HEK293 (cell line): ENCODE data around the gene BFSP2.

Experiments
- CTCF ChIA-PET: fragments of 350-600 bp; formaldehyde crosslinking; extraction: SDS; loops from one replicate; lab custom pipeline; 2021; ENCODE audit warnings: antibody characterized with exemption; lab: Yijun Ruan, JAX
- POLR2A ChIA-PET: fragments of 300-600 bp; formaldehyde crosslinking; extraction: SDS; loops from one replicate; lab custom pipeline; 2020; ENCODE audit warnings: antibody characterized with exemption, inconsistent platforms; lab: Yijun Ruan, JAX
- H3K27ac ChIP-seq: fragments of 200-500 bp; sonication (Bioruptor generic); 2 replicates; pipeline ENCODE4 v1.5.1; 2014; ENCODE audit warnings: low read depth, low read length, control low read depth, inconsistent platforms; ENCODE audit errors: extremely low read depth
- H3K36me3 ChIP-seq, 2 experiments: fragments of 200-500 bp in 1 of 2; sonication (Bioruptor generic) in 1 of 2; 1 replicate in 1 of 2; 2 replicates in 1 of 2; pipeline ENCODE4 v1.5.1; 2014 to 2017; ENCODE audit warnings: inconsistent platforms in 2 of 2, low read length in 2 of 2; ENCODE audit not compliant: control insufficient read depth in 2 of 2, insufficient read depth in 1 of 2
- H3K4me1 ChIP-seq: fragments of 200-500 bp; sonication (Bioruptor generic); 2 replicates; pipeline ENCODE4 v1.5.1; 2014; ENCODE audit warnings: mild to moderate bottlenecking, low read length, inconsistent platforms; ENCODE audit not compliant: control insufficient read depth, insufficient read depth
- H3K4me3 ChIP-seq: 2 replicates; pipeline ENCODE4 v1.5.1; 2011; ENCODE audit warnings: low read depth, mild to moderate bottlenecking, control low read depth, low read length, moderate library complexity
- H3K9me3 ChIP-seq: fragments of 200-500 bp; sonication (Bioruptor generic); 2 replicates; pipeline ENCODE4 v1.5.1; 2014; ENCODE audit warnings: low read depth, low read length, inconsistent platforms; ENCODE audit not compliant: control insufficient read depth, insufficient read depth
- AEBP2 ChIP-seq: fragments of 450-650 bp; formaldehyde crosslinking; IDR thresholded peaks from 2 replicates; pipeline ENCODE4 v1.5.1; 2016; ENCODE audit warnings: missing biosample characterization, missing genetic modification characterization, borderline replicate concordance
- BCL6B ChIP-seq: fragments of 450-650 bp; formaldehyde crosslinking; IDR thresholded peaks from 2 replicates; pipeline ENCODE4 v1.5.1; 2017; ENCODE audit warnings: missing biosample characterization, missing genetic modification characterization
- PRDM2 ChIP-seq: fragments of 450-650 bp; formaldehyde crosslinking; IDR thresholded peaks from 2 replicates; pipeline ENCODE4 v1.5.1; 2016; ENCODE audit warnings: missing biosample characterization, missing genetic modification characterization, borderline replicate concordance
- TSHZ1 ChIP-seq: fragments of 450-650 bp; formaldehyde crosslinking; IDR thresholded peaks from 2 replicates; pipeline ENCODE4 v1.5.1; 2016; ENCODE audit warnings: missing biosample characterization, missing genetic modification characterization, borderline replicate concordance
- ZBTB17 ChIP-seq: fragments of 450-650 bp; formaldehyde crosslinking; IDR thresholded peaks from 2 replicates; pipeline ENCODE4 v1.5.1; 2016; ENCODE audit warnings: missing biosample characterization, missing genetic modification characterization
- ZBTB44 ChIP-seq: fragments of 450-650 bp; IDR thresholded peaks from 2 replicates; pipeline ENCODE4 v1.5.1; 2018; ENCODE audit warnings: missing biosample characterization, mild to moderate bottlenecking, missing genetic modification characterization
- ZBTB7A ChIP-seq: fragments of 450-650 bp; formaldehyde crosslinking; IDR thresholded peaks from 2 replicates; pipeline ENCODE4 v1.5.1; 2016; ENCODE audit warnings: low read depth, missing biosample characterization, missing genetic modification characterization
- ZEB2 ChIP-seq: fragments of 450-650 bp; formaldehyde crosslinking; IDR thresholded peaks from 2 replicates; pipeline ENCODE4 v1.5.1; 2016; ENCODE audit warnings: missing biosample characterization, missing genetic modification characterization
- ZNF302 ChIP-seq: fragments of 450-650 bp; formaldehyde crosslinking; IDR thresholded peaks from 2 replicates; pipeline ENCODE4 v1.5.1; 2016; ENCODE audit warnings: missing biosample characterization, missing genetic modification characterization, low read depth
- ZNF366 ChIP-seq: fragments of 450-650 bp; formaldehyde crosslinking; conservative IDR thresholded peaks from 2 replicates; pipeline ENCODE4 v1.5.1; 2016; ENCODE audit warnings: missing biosample characterization, missing genetic modification characterization
- ZNF37A ChIP-seq: fragments of 450-650 bp; IDR thresholded peaks from 2 replicates; pipeline ENCODE4 v1.5.1; 2018; ENCODE audit warnings: missing biosample characterization, missing genetic modification characterization
- ZNF555 ChIP-seq: fragments of 450-650 bp; formaldehyde crosslinking; conservative IDR thresholded peaks from 2 replicates; pipeline ENCODE4 v1.5.1; 2017; ENCODE audit warnings: missing biosample characterization, mild to moderate bottlenecking, missing genetic modification characterization, inconsistent platforms
- ZNF623 ChIP-seq: fragments of 450-650 bp; formaldehyde crosslinking; IDR thresholded peaks from 2 replicates; pipeline ENCODE4 v1.5.1; 2016; ENCODE audit warnings: missing biosample characterization, missing genetic modification characterization
- ZNF704 ChIP-seq: fragments of 450-650 bp; formaldehyde crosslinking; IDR thresholded peaks from 2 replicates; pipeline ENCODE4 v1.5.1; 2016; ENCODE audit warnings: missing biosample characterization, missing genetic modification characterization
- ZNF791 ChIP-seq: fragments of 450-650 bp; formaldehyde crosslinking; IDR thresholded peaks from 2 replicates; pipeline ENCODE4 v1.5.1; 2016; ENCODE audit warnings: missing biosample characterization, missing genetic modification characterization
- ZSCAN16 ChIP-seq: fragments of 450-650 bp; formaldehyde crosslinking; IDR thresholded peaks from 2 replicates; pipeline ENCODE4 v1.5.1; 2016; ENCODE audit warnings: missing biosample characterization, missing genetic modification characterization
- ZSCAN4 ChIP-seq: fragments of 450-650 bp; formaldehyde crosslinking; IDR thresholded peaks from 2 replicates; pipeline ENCODE4 v1.5.1; 2017; ENCODE audit warnings: missing biosample characterization, missing genetic modification characterization

BFSP2 gene

GRCh38 chr3:133512416-133513089 is 112.7 kb downstream of the BFSP2 start:
- Histone ChIP-seq H3K4me1 (no peaks in the 10 kb centered on the region), H3K27ac (no peak overlapping the region), H3K36me3 (no peaks in the 10 kb centered on the region), H3K4me3 (no peak overlapping the region), H3K9me3 (no peaks in the 10 kb centered on the region)
- TF ChIP-seq ZEB2 (tag by site-specific recombination) (no peak), ZBTB17 (tag by site-specific recombination) (no peak), ZNF302 (no peak), ZNF791 (tag by site-specific recombination) (no peak), ZBTB7A (tag by site-specific recombination) (no peak), ZNF623 (tag by site-specific recombination) (no peak)
- CTCF ChIA-PET: no interaction called here
- POLR2A ChIA-PET: interaction anchor here (0.7 kb wide), 1 partner anchor 1822 kb away, joined by 3 read pairs; no protein-coding TSS in a partner anchor

GRCh38 chr3:133514418-133514817 is 114.6 kb downstream of the BFSP2 start:
- Histone ChIP-seq H3K27ac (no peak overlapping the region), H3K4me1 (no peaks in the 10 kb centered on the region), H3K4me3 (no peak overlapping the region), H3K36me3 (no peaks in the 10 kb centered on the region), H3K9me3 (no peaks in the 10 kb centered on the region)
- CTCF ChIA-PET: no interaction called here
- POLR2A ChIA-PET: no interaction called here
- TF ChIP-seq ZNF37A (tag by site-specific recombination) (no peak), AEBP2 (no peak), BCL6B (tag by site-specific recombination) (no peak), ZSCAN16 (tag by site-specific recombination) (no peak), ZBTB44 (tag by site-specific recombination) (no peak), TSHZ1 (tag by site-specific recombination) (no peak), ZEB2 (tag by site-specific recombination) (no peak), ZNF704 (tag by site-specific recombination) (no peak), ZSCAN4 (no peak), PRDM2 (tag by site-specific recombination) (no peak), ZNF555 (tag by site-specific recombination) (no peak), ZNF366 (tag by site-specific recombination) (no peak)
